Islet of Langerhans (tissue), 1 donor: ENCODE data around the gene SLC16A8.

ENCODE experiments used
- FAIRE-seq: peaks from one replicate; lab custom pipeline; 2011; peaks lifted over from hg19 to GRCh38; lab: Jason Lieb, UNC

The SLC16A8 gene

DNA sequence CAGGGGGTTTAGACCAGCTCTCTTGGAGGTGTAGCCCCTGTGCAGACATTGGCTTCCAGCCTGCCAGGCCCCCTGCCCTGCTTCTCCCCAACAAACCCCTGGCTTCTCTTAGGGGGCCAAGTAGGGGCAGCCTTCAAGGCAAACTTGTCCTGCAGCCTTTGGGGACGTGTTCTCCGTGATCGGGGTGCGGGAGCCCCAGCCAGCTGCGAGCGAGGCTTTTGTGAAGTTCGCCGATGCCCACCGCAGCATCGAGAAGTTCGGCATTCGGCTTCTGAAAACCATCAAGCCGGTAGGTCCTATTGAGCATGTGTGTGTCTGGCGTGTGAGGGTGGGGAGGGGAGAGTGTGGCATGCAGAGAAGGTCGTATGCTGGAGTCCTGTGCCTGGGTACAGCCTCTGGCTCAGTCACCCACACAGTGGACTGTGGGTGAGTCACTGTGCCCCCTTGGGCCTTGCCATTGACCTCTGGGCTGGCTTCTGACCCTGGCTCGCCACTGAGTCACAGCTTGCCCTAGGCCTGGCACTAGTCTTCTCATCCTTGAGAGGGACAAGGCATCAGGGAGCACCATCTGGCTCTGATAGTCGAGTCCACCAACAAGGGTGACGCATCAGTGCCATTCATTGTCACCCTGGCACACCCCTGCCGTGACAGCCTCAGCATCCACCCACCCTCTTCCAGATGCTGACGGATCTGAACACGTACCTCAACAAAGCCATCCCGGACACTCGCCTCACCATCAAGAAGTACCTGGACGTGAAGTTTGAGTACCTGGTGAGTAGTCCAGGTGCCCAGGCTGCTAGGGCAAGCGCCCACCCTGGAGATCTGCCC, 11.4 kb downstream of the SLC16A8 start:
- no peak for FAIRE-seq

DNA sequence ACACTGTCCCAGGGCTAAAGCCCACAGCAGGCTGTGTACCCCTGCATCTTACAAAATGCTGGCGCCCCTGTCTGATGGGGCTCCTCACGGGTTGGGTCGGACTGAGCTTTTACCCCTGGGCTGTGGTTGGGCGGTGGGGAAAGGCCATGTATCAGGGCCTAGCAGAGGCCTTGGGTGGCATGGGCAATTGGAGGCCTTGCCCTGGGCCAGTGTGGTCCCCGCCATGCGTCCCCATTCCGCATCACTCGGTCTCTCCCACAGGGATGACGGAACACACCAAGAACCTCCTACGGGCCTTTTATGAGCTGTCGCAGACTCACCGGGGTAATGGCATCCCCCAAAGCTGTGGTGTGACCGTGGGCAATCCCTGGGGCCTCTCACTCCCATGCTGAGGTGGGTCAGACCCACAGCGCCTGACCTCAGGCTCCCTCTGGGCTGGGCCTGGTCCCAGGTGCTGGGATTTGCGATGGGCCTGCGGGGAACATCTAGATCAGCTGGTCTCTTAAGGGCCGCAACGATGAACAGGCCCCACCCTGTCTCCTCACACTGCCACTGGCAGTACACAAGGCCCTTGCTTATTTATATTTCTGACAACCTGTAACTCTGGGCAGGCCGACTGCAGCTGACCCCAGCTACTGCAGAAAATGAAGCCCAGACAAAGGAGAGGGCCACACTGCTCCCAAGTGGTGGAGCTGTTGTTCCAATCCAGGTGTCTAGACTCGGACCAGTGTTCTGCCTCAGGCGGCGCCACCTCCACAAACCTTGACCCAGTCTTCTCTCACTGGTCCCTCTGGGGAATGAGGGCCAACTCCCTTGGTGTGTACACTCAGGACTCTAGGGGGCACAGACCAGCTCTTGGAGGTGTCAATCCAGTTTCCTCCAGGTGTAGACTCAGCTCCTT, 12.3 kb downstream of the SLC16A8 start:
- FAIRE-seq, result no peak

DNA sequence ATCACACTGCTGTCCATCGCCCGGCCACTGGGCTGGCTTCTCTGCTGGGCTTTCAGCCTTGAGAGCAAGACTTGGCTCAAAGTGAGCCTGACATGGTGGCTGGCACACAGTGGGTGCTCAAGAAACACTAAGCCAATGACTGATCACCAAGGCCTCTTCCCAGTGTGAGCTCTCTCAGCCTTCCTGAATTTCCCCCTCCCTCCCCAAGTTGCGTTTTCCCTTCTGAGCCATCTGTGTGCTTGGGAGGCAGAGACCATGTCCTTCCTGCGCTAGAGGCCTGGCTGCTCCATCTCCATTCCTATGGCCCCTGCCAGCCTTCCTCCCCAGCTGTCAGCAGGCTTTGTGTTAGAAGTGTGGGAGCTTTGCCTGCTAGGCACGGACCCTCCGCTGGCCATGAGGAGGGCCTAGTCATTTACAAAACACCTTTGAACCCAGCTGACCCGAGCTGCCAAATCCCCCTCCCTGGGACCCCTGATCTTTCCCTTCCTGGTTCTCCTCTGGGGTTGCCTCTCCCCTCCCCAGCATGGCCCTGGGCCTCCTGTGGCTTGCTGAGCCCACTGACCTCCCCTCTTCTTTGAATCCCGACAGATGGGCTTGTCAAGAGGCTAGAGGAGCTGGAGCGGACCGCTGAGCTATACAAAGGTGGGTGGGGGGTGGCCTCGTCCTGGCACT, 13.6 kb downstream of the SLC16A8 start:
- FAIRE-seq, result no peak

DNA sequence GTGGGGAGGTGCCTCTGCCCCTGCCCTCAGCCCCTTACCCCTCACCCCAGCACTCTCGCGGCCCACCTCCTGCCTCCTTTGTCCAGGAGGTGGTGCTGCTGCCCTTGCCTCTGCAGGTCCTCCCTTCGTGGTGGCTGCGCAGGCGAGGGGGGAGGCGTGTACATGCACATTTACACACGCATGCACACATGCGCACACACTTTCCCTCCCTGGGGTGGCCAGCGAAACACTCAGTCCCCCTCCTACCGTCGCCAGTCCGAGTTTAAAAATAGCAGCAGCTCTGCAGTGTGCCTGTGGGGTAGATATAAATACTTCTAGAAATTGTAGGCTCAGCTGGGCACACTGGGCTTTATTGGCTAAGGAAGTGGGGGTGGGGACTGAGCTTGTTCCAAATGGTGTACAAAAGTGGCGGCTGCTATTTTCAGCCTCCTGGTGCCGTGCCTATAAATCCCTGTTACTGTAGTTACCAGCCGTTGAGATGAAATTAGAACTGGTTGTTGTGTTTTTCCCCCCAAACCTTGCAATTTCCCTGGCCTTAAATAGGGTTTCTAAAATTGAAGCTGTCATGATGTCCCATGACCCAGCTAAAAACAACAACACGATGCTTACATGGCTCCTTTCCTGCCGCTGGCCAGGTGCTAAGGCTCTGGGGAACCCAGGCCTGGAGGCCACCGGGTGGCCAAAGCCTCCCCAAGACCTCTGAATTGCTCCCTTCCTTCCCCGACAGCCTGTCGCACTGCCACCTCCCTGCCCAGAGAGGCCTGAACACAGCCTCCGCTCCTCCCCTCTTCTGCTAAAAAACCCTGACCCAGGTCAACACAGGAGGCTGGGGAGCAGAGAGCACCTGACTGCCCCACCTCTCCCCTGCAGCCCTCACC, 14.4 kb downstream of the SLC16A8 start:
- FAIRE-seq, result no peak

DNA sequence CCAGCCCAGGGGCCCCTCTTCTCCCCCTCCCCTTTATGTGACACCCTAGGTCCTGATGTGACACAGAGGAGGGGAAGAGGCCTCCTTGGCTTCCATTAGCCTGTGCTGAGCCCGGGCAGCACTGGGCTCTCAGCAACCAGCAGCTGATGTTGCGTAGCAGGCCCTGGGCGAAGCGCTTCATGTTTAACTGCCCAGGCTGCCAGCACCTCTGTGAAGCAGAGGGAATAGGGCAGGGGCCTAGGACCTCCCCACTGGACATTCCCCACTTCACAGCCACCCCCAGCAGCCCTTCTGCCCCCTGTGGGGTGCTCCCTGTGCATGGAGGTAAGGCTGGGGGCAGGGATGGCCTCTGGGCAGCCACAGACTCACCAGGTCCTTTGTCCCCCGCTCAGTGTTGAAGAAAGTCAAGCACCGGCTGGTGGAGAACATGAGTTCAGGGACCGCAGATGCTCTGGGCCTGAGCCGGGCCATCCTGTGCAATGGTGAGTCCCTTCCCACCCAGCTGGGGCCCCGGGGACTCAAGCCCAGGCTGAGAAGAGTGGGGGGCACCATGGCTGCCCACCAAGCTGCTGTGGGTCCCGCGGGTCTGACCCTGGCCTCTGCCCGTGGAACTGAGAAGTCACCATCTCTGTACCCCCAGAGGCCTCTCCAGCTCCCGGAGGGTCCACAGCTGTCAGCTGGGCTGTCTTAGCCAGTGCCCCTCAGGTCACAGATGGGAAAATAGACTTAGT, 15.2 kb downstream of the SLC16A8 start:
- no peak for FAIRE-seq

DNA sequence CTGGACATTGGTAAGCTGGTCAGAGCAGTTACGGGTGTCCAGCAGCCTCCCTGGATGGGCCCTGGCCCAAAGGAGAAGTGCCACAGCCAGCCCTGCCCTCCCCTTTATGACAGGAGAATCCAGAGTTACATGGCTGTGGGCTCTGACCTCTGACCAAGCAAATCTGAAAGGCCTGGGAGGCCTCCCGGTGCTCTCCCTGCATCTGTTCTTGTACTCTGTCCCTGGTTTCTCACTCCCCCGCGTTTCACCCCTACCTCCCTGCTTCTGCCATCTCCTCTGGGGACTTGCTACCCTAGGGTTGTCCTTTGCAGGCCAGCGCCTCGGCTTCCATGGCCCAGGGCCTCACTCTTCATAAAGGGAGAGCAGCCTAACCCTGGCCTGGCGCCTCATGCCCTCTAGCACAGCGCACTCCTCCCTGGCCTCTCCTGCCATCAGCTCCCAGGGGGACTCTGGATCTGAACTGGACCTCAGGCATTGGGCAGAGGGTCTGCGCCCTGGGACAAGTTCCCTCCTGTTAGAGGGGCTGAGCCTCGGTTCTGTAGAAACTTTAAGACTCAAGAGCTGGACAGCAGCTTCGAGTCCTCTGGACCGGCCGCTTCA, 16.1 kb downstream of the SLC16A8 start:
- no peak for FAIRE-seq

DNA sequence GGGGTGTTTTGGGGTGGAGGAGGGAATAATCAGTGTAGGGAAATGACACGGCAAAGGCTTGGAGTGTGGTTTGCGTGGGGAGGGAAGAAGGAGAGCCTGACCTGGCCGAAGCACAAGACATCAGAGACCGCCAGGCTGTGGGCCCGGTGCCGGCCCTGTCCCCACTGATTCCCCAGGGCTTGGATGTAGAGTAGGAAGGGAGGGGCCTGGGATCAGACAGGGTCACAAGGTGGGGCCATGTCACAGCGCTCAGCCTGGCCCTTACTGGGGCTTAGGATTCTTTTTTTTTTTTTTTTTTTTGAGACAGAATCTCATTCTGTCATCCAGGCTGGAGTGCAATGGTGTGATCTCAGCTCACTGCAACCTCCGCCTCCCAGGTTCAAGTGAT, 17.0 kb downstream of the SLC16A8 start:
- FAIRE-seq, result no peak

DNA sequence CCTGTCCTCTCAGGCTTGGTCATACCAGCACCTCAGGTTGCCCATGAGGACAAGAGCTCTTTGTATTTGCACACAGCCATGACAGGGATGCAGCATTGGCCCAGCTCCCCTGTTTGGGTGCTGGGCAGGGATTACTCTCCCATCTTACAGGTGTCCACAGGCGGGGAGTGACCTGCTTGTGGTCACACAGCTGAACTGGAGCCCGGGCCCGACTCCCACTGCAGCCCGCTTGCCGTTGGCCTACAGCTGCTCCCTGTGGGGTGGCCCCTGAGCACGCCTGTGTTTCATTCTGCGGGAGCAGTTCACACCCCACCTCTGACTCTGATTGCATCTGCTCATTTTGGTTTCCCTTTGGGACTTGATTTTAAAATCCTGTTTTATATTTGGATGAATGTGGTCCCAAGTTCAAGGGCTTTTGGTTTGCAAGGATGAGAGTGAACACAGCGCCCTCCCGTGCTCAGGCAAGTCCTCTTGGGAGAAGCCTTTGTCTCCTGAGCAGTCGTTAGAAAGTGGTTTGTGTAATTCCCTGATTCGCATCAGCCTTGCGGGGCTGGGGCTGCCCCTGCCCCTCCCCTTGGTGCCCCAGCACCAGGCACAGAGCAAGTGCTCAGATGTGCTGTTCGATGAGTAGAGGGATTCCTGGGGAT, 17.5 kb downstream of the SLC16A8 start:
- FAIRE-seq, result no peak

DNA sequence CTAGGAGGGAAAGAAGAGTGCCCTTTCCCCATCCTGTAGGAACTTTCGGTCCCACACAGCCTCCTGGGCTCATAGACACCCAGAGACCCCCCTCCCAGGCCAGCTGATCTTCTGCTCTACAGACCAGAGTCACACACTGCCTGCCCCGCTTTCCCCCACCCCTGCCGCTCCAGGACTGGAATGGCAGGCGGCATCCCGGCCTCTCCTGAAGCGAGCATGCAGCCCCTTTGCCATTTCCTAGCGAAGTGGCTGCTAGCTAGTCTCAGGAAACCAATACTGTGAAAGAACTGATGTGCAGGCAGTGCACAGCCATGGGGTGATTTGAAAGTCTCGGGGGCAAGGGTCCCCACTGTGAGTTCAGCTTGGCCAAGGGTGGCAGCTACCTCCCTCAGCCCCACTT, 18.4 kb downstream of the SLC16A8 start:
- FAIRE-seq, result no peak

DNA sequence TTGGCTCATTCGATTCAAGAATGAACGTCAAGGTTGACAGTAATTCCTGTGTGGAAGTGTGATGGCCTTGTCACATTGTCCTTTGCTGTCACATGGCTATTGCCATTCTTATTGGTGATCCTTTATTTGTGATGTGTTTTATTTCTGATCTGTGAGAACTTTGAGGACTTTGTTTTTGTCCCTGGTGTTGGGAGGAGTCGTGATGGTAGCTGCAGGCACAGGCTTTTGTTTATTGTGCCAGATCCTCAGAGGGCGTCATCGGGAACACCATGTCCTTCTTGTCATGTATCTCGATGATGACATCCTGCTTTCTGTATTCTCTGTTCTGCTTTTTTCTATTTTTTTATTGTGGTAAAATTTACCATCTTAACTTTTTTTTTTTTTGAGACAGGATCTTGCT, 21.2 kb downstream of the SLC16A8 start:
- FAIRE-seq, result no peak

DNA sequence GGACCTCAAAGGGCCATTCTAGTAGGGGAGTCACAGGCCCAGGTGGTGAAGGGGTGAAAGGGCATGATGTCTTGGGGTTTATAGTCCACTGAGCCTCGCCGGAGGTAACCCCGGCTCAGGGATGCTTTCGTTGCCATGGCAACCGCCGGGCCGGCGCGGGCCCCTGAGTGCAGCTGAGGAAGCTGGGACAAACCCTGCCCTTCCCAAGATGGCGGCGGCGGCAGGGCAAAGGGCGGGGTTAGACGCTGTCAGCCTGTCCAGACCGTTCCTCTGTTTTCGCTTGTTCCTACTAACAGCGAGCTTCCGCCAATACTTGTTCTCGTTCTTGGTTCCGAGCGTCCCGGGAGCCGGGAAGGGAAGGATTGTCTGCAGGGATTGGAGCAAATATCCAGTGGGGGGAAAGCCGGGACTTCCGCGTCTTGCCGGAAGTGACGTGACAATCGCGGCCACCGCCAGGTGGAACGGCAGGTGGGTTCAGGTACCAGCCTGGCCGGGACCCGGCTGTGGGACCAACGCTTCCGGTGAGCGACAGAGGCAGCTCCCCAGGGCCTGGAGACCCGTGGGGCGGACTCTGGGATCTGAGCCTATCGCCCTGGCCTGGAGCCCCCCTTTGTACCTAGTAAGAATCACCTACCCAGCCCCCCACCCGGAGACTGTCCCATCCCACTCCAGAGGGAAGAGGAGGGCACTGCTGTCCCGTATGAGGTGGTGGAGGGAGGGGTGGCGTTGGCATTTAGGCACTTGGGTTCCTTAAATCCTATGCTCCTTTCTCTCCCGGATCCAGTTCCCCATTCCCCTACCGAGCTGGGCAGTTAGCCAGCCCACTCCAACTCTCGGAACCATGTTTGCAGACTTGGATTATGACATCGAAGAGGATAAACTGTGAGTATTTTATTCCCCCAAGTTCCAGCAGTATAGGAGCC, 26.8 kb downstream of the SLC16A8 start, which contains the start of gene PICK1:
TSS of gene PICK1 (plus strand) at position 436 of the 923 bp plus-strand sequence. CDS start at position 842, 406 bp downstream.
- FAIRE-seq, result peak; percentile 86

DNA sequence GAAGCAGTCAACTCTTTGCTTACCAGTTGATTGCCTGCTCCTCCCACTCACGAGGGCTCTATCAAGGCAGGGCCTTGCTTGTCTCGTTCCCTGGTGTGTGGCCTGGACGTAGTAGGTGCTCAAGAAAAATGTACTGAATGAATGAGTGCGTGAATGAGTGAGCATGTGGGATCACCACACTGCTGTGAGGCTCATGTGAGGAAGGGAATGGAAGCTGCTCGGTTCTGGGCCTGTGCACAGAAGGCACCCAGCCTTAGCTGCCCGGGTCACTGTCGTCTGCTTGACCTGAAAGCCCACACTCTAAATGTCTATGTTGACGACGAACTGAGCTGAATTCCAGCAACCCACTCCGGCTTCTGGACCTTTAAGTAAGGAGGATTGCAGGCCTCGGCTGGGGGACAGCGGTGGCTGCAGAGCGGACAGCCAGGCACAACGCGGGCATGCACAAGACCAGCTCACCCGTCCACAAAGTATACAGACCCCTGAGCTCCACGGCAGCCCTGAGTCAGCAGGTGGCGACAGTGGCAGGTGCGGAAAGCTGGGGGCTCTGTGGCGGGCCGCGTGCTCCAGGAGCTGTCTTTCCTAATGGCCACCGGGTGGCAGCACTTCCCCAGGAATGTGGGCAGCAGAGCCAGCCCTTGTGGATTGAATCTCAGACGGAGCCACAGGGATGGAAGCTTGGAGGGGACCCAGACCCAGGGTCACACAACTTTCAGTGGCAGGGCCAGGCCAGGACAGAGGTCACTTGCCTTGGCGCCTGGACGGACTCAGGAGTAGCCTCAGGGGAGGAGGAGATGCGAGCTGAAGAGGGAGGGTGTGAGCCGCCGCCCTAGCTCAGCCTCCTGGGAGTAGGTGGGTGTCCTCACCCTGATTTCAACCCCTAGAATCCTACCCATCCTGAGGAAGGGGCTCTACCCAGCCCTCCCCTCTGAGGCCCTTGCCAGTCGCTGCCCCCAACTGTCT, 31.8 kb downstream of the SLC16A8 start:
- no peak for FAIRE-seq

DNA sequence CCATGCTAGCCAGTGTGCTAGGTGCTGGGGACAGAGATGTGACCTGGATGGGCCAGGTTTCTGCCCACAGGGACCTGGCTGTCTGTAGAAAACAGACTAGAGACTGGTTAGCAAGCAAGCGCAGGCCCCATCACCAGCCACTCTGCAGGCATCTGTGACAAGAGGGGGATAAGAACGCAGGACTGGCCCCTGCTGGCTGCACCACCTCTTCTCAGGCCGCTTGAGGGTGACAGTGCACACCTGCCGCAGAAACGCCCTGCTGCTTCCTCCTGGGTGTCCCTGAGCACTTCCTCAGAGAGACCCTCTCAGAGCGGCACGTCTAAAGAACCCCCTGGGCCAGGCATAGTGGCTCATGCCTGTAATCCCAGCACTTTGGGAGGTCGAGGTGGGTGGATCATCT, 32.7 kb downstream of the SLC16A8 start:
- no peak for FAIRE-seq

DNA sequence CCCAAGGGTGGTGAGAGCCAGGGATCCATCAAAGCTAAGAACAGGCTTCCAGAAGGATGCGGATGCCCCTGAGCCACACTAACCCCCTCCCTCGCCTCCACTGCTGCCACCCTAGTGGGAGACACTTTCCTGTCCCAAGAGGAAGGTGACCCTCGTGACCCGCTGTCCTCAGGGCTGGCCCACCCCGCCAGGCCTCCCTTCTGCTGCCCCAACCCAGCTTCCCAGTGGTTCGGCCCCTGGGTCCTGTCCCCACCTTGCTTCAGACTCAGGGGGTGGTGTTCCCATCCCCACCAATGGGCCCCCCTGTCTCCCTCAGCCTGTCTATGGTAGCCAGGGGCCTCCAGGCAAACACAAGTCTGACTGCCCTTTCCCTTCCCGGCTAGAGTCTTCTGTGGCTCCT, 33.3 kb downstream of the SLC16A8 start:
- FAIRE-seq, result no peak

DNA sequence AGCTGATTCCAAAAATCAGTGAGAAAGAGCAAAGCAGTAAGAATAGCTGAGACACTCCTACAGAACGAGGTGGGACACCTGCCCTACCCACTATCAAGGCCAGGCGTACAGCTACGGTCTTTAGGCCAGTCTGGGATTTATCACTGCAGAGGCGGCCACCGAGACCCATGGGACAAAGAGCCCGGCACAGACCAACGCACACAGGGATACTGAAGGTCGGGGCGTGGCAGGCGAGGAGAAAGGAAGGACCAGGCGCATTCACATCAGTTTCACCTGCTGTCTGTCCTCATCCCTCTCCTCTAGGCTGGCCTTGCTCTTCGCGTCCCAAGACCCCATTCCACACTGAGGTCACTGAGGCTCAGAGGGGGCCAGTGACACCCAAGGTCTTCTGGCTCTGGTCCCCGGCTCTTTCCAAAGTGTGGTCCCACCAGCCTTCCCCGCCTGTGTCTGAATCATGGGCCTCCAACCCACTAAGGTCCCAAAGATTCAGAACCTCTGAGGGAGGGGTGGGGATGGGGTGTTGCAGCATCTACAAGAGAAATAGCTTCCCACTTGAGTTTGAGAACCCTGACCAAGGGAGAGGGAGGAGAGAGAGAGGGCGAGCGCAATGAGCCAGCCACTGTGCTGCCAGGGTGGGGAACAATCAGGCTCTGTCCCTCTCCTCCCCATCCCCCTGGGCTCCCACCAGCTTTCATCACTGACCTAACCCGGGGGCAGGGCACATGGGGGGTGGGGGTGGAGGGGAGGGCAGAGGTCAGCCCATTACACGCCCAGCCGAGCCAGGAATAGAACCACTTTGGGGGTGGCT, 34.0 kb downstream of the SLC16A8 start:
- no peak for FAIRE-seq

DNA sequence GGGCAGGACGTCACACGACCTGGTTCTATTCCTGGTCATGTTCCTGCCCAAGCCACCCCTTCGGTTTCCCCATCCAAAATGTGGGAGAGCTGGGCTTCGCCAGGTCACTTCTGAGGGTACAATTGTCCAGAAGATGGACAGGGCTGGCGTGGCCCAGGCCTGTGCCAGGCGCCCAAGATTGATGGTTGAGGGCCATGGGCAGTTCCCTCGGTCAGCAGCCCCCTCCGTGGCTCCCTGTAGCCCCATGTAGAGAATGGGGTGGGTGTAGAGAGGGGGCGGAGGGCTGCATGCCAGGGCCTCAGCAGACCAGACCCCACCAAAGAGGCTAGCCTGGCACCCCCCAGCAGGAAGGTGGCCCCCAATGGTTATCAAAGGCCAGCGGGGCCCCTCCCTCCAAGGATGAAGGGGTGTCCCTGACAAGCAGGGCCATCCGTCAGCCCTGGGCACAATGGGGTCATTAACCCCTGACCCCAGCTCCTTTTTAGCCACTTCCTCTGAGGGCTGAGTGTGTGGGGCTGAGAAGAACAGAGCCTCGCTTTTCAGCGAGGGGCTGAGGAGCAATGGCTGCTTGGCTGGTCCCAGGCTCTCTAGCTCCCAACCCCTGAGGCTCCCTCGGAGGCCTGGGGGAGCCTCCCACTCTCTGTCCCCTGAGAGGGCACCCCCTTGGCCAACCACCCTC, 37.8 kb downstream of the SLC16A8 start:
- no peak for FAIRE-seq
